NCI-H2196 treated with DMSO at 0.1 percent for 48 hours (cell line): ENCODE measurements around the gene COA6.
A peak's percentile ranks its signal among the peaks of the same experiment; 100 is the strongest.
"Not testable (repeated sequence)": the region's sequence is repeated elsewhere in the genome, so short reads cannot be mapped to it uniquely, and the experiment has no call there.

Experiments used
- DNase-seq: peaks from one replicate; lab custom pipeline; 2025; ENCODE audit not compliant: unreplicated experiment; lab: John Stamatoyannopoulos, UW

The COA6 gene, protein sequence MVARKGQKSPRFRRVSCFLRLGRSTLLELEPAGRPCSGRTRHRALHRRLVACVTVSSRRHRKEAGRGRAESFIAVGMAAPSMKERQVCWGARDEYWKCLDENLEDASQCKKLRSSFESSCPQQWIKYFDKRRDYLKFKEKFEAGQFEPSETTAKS

DNA sequence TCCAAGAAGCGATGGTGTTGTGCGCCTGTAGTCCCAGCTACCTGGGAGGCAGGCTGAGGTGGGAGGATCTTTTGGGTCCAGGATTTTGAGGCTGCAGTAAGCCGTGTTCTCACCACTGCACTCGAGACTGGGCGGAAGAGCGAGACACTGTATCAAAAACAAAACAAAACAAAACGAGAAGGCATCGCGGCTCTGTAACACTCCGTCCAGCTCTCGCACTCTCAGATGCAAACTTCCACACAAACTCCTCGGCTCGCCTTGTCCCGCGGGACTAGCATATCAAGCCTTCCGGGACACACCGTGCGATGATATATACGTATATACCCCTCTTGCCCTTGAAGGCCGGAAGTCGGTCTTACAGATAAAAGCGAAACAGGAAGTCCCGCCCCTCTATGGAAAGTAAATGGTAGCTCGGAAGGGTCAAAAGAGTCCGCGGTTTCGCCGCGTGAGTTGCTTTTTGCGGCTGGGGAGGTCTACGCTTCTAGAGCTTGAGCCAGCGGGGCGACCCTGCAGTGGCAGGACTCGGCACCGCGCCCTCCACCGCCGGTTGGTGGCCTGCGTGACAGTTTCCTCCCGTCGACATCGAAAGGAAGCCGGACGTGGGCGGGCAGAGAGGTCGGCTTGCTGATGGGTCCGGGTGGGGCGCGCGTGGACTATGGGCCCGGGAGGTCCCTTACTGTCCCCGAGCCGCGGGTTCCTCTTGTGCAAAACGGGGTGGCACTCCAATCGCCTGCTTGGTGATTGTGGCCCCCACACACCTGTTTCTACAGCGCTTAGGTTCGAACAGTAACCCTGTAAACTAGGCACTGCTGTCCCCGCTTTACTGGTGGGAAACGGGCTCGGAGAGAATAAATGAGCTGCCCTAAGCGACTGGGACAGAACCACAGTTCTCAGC lies at the start of gene COA6:
Gene COA6, plus strand, starts transcription at position 393 of the 895 bp plus-strand sequence. Its CDS starts 11 bp downstream, at position 404.
- peak; percentile 49 for DNase-seq

DNA sequence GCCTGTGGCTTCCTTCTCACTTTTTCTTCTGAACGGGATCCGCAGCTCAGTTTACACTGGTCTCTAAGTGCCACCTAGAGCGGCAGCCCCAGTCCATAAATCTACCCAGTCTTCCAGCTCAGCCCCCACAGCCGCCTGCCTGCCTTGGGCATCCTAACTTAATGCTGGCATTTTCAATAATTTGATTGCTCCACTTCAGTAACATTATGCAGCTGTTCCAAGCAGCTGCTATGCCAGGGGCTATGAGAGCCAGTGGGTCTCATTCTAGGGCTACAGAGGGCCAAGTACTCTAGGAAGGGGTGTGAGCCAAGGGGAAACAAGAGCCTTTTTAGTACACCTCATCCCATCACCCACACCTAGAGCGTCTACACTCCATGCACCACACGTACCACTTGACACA lies 48.4 kb upstream of the COA6 start:
- no peak for DNase-seq

DNA sequence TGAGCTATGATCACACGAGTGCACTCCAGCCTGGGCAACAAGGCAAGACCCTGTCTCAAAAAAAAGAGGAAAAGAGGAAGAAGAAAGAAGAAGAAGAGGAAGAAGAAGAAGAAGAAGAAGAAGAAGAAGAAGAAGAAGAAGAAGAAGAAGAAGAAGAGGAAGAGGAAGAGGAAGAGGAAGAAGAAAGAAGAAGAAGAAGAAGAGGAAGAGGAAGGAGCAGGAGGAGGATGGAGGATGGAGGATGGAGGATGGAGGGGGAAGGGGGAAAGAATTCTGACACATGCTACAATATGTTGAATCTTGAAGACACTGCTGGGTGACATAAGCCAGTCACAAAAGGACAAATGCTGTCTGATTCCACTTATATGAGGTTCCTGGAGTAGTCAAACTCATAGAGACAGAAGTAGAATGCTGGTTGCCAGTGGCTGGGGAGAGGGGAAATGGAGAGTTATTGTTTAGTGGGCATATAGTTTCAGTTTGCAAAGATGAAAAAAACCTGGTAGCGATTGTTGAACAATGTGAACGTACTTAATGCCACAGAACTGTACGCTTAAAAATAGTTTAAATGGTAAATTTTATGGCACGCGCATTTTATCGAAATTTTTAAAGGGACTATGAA lies 47.3 kb upstream of the COA6 start:
- no peak for DNase-seq

DNA sequence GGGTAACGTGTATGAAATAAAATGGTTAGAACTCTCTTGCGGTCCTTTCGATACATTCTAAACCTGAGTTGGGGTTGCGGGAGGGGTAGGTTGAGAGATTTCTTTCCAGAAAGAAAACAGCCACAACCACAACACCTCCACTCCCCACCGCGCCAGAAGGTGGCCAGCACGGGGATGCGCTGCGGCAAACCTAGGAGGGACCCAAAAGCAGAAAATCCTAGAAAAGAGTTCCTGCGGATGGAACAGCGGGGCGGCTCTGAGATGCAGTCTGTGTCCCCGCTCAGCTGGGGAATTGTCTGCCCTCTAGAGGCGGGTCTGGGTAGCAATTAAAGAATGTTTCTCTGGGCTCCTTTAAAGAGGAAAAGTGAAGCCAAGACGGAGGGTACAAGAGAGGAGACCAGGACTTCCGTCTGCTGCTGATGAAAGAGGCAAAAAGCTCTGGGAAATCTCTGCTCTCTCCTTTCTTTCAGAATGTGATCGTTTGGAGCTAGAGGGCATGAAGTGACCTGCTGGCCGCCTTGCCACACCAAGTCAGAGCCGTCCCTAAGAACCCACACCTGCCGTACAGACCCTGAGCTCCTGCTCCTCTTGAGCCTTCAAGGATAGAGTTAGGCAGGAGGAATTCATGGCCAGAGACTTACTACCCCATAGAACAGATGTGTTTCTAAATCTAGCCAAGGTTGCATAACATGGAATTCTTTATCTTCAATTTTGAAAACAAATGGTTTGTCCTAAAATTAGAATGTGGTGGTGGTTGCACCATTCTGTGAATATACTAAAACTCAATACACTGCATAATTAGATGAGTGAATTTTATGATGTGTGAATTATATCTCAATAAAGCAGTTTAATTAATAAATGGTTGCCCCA lies 46.5 kb upstream of the COA6 start:
- no peak for DNase-seq

DNA sequence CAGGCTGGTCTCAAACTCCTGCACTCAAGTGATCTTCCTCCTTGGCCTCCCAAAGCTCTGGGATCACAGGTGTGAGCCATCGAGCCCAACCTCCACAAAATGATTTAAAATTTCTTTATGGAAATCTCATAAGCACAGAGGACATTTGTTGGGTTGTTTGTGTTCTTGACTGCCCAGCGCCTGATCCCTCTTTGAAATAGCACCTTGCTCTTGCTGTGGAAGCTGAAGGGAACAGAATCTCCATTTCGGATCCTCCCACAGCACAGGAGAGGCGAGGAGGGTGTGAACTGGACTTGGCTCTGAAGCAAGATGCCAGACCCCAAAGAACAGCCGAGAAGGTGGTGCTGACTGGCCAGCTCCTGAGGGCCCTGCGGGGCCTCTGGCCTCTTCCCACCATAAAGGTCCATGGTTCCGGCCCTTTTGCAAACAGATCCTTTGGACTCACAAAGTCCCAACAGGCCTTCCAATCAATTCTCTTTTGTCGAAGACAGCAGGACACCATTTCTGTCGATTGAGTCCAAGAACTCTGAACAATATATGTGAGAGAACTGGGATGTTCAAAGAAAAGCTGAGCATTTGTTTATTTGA lies 45.6 kb upstream of the COA6 start:
- DNase-seq, result no peak

DNA sequence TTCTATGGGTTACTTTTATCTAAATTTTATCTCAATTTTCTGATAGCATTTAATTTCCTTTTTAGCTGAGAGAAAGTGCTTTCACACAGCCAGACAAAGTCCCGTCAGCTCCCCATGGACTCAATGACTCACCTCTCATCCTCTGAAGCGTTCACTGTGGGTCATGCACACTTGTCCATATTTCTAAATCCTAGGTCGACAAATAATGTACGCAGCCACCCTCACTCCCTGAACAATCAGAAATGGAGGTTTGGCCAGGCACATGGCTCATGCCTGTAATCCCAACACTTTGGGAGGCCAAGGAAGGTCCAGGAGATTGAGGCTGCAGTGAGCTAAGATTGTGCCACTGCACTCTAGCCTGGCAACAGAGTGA lies 42.4 kb upstream of the COA6 start:
- DNase-seq, result no peak

DNA sequence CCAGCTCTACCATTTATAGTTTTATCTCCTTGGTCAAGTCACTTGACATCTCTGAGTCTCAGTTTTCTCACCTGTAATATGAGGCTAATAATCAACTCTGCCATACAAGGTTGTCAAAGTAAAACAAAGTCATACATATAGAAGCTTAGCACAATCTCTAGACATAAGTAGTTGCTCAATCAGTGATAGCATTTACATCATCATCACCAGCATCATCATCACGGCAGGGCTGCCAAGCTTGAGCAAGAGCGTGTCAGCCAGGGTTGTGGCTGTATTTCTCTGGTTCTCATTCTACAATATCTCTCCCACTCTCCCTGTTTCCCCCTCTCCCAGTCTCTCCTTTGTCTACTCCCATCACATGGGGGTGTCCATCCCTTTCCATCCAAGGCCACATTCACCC lies 41.7 kb upstream of the COA6 start:
- no peak for DNase-seq

DNA sequence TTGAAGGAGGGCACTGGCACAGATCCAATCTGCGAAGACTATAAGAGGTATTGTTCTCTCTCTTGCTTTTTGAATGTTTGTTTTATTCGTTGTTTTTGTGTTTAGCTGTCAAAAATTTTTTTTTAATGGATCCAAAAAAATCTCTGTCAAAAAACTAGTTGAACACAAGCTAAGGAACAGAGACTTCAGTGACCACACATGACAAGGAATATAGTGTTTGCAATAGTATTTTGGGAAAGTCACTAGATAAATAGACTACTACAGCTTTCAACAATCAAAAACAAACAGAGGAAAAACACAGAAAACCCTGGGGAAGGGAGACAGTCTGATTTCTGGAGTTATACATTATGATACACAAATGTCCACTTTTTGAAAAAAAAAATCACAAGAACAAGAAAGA lies 36.9 kb upstream of the COA6 start:
- no peak for DNase-seq

DNA sequence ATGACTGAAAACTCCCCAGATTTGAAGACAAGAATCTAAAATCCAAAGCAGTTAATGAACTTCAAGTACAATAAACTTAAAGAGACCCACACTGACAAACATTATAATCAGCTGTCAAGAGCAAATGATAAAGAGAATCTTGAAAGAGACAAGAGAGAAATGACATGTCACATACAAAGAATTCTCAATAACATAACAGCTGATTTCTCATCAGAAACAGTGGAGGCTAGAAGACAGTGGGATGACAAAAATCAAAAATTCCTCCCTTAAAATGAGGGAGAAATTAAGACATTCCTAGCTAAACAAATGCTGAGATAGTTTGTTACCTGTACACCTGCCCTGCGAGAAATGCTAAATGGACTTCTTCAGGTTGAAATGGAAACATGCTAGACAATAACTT lies 36.0 kb upstream of the COA6 start:
- no peak for DNase-seq

DNA sequence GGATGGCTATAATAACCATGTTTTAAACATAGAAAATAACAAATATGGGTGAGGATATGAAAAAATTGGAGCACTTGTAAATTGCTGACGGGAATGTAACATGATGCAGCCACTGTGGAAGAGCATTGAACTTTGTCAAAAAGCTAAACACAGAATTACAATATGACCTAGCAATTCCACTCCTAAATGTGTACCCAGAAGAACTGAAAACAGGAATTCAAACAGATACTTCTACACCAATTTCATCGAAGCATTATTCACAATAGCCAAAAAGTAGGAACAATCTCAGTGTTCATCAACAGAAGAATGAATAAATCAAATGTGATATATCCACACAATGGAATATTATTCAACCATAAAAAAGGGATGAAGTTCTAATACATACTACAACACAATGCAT lies 32.7 kb upstream of the COA6 start:
- no peak for DNase-seq

DNA sequence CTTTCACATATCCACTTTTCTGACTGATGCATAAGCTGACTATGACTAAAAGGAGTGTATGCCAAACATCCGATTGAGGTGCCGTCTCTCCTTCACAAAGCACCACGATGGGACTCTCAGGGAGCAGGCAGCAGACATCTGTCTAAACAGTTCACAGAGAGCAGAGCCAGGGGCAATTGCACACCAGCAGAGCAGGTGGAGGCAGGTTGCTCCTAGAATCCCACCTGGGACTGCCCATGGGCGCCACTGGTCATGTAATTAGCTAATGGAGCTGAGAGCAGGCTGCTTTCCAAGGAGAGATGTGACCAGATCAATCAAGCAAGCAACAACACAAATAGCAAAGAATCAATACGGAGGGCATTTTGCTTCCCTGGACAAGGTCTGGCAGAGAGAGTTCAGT lies 30.5 kb upstream of the COA6 start:
- DNase-seq, result no peak

DNA sequence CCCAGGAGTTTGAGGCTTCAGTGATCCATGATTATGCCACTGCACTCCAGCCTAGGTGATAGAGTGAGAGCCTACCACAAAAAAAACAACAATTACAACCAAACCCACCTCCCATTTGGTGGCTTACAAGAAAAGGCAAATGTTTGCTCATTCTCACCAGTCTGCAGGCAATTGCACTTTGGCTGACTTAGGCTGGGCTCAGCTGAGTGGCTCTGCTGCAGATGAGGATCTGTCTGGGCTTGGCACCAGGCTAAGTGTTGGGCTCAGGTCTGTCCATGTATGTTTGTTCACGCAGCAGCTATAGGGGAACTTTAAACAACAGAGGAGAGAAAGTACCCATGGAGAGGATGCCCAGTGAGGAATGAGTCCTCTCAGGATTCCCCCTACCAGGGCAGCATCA lies 28.0 kb upstream of the COA6 start:
- DNase-seq, result no peak

DNA sequence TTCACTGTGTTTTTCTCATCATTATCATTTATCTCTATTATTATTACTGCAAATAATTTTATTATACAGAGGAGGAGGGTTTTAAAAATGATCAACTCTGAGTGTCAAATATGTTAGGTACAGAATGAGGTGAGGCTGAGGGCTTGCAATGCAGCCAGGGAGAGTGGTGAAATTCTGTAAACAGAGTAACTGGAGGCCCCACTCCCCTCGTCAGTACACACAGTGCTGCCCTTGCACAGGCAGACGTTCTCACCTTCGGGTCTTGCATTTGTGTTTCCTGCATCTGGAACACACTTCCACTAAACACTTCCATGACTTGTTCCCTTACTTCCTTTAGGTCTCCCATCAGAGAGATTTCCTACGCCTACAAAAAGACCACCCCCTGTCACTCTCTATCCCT lies 24.3 kb upstream of the COA6 start:
- no peak for DNase-seq

DNA sequence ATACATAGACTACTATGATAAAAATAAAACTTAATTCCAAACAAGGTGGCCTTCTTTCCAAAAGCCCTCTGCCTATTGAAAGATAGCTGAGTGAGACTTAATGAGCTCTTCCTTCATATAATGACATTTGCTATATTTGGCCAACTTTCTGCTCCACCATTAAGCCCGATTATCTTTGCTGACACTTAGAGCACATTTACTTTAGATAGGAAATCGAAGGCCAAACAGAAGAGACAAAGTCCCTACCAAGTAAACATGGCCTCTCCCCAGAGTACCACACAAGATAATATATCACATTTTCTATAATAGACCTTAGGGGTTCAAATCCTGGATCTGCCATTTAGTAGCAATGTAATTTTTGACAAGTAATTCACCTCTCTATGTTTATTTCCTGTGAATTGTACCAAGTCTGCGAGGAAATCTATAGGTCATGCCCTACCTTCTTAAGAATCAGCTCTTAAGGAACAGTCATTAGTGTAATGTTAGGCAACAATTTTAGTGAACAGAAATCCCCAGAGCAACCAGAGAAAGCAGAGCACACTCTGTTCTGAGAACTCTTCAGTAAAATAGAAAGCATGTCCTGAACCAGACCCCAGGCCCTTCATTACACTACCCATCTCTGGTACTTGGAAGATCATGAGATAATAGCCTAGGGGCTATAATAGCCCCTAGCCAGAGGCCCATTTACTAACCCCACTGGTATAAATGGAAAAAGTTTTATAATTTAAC lies 17.3 kb upstream of the COA6 start:
- no peak for DNase-seq

DNA sequence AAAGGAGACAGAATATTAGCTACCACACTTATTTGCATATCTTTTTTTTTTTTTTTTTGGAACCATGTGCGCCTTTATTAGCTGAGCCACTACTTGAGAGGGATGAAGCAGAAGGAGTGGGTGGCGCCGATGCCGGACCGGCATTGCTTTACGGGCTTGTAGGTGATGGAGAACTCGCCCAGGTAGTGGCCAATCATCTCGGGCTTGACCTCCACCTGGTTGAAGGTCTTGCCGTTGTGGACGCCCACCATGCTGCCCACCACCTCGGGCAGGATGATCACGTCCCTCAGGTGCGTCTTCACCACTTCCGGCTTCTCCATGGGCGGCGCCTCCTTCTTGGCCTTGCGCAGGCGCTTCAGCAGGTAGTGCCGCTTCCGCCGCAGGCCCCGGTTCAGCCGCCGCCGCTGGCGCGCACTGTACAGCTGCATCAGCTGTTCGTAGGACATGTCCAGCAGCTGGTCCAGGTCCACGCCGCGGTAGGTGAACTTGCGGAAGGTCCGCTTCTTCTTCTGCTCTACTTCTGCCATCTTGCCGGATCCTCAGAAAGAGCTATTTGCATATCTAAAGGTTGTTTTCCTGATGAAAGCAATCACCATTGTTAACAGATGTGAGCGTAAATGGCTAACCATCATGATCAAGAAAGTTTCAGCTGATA lies 16.5 kb upstream of the COA6 start:
- DNase-seq, result not testable (repeated sequence)

DNA sequence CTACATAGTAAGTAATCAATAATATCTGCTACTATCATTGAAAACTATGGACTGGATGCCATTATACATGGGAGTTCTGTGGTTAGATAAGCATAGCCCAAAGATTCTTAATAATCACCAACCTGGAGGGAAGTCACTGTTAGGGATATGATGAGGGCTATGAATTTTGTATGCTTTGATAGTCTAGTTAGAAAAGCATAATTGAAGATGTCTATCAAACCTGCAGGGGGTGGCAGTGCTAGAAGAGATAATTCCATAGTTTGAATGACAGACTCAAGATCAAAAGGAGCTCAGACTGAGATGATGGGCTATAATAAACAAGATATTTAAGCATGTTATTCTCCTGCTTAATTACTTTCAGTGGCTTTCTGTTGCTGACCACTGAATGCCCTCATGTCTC lies 15.4 kb upstream of the COA6 start:
- DNase-seq, result no peak

DNA sequence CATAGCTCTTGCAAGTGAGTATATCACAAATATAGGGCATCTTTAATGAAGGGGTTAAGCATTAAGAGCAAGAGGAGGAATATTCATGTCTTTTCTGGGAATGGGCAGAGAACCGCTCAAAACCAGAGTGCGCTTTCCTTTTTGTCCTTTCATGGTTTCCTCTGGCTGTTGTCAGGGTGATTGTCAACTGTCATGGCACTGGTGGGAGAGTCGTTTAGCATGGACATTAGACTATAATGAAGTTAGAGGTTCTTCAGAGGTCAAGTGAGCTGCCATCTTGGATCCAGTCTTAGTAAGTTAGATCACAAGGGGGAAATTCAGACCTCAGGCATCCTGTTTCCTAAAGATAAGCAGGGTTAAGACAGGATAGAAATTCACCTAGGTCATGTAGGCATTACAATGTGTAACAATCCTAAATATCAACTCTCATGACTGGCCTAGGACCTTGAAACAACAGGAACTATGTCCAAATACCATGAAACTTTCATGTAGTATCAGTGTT lies 12.1 kb upstream of the COA6 start:
- no peak for DNase-seq

DNA sequence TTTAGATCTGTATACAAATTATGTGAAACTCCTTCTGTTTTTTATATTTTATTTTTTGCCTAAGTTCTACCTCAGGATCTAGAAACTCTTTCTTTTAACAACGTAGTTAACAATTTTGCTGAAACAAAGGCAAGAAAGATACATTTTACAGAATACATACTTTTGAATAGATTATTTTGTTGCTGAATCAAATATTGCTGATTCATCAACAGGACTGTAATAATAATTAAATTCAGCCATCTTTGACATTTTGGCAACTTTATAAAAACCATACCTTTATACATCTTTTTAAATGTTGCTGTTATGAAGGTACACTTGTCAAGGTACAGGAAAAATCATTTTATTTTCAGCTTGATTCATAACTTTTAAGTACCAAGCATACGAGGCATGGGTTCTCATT lies 10.7 kb upstream of the COA6 start:
- DNase-seq, result no peak

DNA sequence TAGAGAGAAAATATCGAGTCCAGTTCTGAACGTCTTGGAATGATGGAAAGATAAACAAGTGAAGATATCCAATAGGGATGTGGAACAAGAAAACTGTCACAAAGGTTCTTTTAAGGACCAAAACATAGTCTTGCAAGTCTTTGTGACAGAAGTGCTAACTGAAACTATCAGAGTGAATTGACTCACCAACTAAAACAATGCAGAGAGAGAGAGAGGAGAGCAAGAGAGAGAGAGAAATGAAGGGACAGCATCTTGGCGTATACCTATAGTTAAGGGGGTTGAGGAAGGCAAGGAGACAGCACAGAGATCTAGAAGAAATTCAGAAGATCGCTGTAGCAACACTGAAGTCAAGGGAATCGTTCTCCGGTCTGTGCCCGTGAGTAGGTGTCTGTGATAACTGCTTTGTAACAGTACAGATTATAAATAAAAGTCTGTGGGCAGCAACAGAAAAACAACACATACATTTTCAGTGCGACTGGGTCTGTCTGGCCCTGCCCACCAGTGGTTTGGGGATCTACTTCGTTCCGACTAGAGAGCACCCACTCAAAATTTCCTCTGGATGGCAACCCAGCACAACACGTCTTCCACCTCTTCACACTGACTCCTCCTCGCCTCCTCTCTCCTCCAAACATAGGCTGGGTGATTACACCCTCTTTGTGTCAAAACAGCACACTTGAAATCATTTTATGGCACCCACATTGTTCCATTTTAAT lies 4.8 kb upstream of the COA6 start:
- DNase-seq, result no peak
